ENCODE measurements around the gene RAP2B. TPM values are rescaled to one million over a fixed set of nuclear protein-coding genes. Genes with fewer than 3 reads are reported as not detected.

Gene RAP2B
- total and polyA plus RNA-seq, 12 donors, result 1.1 to 11.1 (median 3.5) TPM

DNA sequence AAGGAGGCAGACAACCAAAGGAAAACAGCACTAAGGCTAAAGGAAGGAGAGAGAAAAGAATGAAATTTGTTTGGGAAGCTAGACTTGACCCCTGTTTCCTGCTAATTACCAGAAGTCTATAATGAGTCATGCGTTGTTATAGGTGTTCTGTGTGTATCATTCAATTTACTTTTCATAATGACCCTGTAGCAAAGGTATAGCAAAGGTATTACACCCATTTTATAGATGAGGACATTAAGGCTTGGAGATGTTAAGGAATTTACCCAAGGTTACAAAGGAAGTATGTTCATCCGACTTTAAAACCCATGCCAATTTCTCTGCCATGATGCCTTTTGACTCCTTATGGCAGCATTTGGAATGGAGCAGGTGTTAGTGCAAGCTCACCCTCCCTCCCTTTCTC is 54.9 kb downstream of the RAP2B start:
- Histone ChIP-seq H3K36me3 (no peaks in the 10 kb centered on the region), H3K27me3 (no peaks in the 10 kb centered on the region), H3K9me3 (no peaks in the 10 kb centered on the region), H3K4me3 (no peak overlapping the region), H3K27ac (no peak overlapping the region), H3K4me1 (peaks cover 0 to 39% (median 11%) of the 10 kb centered on the region in 9 donors)
- TF ChIP-seq, protein P1, sequence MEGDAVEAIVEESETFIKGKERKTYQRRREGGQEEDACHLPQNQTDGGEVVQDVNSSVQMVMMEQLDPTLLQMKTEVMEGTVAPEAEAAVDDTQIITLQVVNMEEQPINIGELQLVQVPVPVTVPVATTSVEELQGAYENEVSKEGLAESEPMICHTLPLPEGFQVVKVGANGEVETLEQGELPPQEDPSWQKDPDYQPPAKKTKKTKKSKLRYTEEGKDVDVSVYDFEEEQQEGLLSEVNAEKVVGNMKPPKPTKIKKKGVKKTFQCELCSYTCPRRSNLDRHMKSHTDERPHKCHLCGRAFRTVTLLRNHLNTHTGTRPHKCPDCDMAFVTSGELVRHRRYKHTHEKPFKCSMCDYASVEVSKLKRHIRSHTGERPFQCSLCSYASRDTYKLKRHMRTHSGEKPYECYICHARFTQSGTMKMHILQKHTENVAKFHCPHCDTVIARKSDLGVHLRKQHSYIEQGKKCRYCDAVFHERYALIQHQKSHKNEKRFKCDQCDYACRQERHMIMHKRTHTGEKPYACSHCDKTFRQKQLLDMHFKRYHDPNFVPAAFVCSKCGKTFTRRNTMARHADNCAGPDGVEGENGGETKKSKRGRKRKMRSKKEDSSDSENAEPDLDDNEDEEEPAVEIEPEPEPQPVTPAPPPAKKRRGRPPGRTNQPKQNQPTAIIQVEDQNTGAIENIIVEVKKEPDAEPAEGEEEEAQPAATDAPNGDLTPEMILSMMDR (IDR thresholded peaks at IDR 0.05), result no peak
- ATAC-seq, result no peak
- DNase-seq, result no peak
- WGBS, 2 donors, result 75 to 80% methylated on average over 2 of the region's 2 CpGs
- intact Hi-C loops (cut with DNase I), result no loop called here

DNA sequence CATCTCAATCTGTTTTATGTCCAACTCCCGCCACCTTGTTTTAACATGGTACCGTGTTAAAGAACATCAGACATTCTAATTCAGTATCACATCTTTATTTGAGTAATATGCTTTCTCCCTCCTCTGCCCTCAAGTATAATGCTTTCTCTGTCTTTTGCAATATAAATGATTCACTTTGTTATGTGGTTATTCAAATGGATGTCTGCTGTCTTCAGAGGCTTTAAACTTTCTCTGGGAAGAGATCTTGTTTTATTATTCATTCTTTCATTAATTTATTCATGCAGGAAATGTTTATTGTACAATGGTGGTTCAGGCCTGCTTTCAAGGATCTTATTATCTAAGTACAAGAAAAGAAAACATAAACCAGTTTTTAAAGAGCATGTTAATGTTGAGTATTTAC is 57.1 kb downstream of the RAP2B start:
- Histone ChIP-seq H3K4me1 (peaks cover 0 to 47% (median 17%) of the 10 kb centered on the region in 9 donors), H3K4me3 (no peak overlapping the region), H3K36me3 (no peaks in the 10 kb centered on the region), H3K27ac (no peak overlapping the region), H3K9me3 (no peaks in the 10 kb centered on the region), H3K27me3 (no peaks in the 10 kb centered on the region)
- DNase-seq (no peak), ATAC-seq (no peak)
- WGBS, 2 donors, result 73 to 75% methylated on average over 2 of the region's 2 CpGs
- TF ChIP-seq, protein P1 (IDR thresholded peaks at IDR 0.05), result no peak
- intact Hi-C loops (cut with DNase I), result no loop called here
